Stimulated activated CD4-positive, alpha-beta T cell treated with anti-CD3 and anti-CD28 coated beads, Interleukin-1b, Interleukin-23, amount 100 ng/mL, for 4 hours (primary cell): ENCODE measurements around the gene FOXD4L3.
"Not testable (repeated sequence)": the region's sequence is repeated elsewhere in the genome, so short reads cannot be mapped to it uniquely, and the experiment has no call there.

Source experiments
- DNase-seq, 2 donors: peaks; one replicate each; pipeline ENCODE4 v3.0.0-alpha.2; 2020; ENCODE audit warnings: low read depth in 2 of 2

FOXD4L3 gene

DNA sequence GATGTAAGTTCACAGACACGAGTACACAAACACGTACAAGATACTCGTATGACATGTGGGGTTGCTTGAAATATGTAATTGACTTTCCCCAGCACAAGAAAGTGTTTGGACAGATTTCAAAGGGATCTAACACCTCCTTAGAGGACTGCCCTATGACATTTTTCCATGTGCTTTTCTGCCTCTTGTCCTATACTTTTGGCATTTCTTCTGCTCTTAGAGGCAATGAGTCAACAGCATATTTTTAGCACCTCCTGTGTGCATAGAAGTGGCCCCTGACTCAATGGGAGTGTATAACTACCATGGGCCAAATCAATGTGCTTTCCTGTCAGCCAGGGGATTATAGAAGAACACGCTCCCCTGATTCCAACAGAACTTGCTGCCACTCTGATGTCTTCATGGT, 49.0 kb downstream of the FOXD4L3 start:
- DNase-seq, result not testable (repeated sequence)
